ENCODE data around the gene ARFGEF3. TPM values are rescaled to one million over a fixed set of nuclear protein-coding genes. Genes with fewer than 3 reads are reported as not detected.
"Not testable (repeated sequence)": the region's sequence is repeated elsewhere in the genome, so short reads cannot be mapped to it uniquely, and the experiment has no call there.

The ARFGEF3 gene
- total RNA-seq, 1 experiment from 2014 or later, result 0.24 TPM

GRCh38 chr6:138357928-138358327 is 196.2 kb downstream of the ARFGEF3 start:
- DNase-seq (ENCODE audit: low read depth), result no peak

GRCh38 chr6:138368684-138369083 is 206.9 kb downstream of the ARFGEF3 start:
- DNase-seq (ENCODE audit: low read depth), result not testable (repeated sequence)

- no peak for DNase-seq (ENCODE audit: low read depth)
Measured at GRCh38 chr6:138370631-138371451, 209.1 kb downstream of the ARFGEF3 start.

- DNase-seq (ENCODE audit: low read depth), result no peak
Measured at GRCh38 chr6:138371452-138371711, 209.6 kb downstream of the ARFGEF3 start.

GRCh38 chr6:138371720-138372119 is 210.0 kb downstream of the ARFGEF3 start:
- peak; percentile 37 for DNase-seq (ENCODE audit: low read depth)

- DNase-seq (ENCODE audit: low read depth), result no peak
Measured at GRCh38 chr6:138372711-138373463, 211.1 kb downstream of the ARFGEF3 start.

GRCh38 chr6:138374230-138374629 is 212.5 kb downstream of the ARFGEF3 start:
- no peak for DNase-seq (ENCODE audit: low read depth)

GRCh38 chr6:138374815-138375214 is 213.1 kb downstream of the ARFGEF3 start:
- no peak for DNase-seq (ENCODE audit: low read depth)

GRCh38 chr6:138377042-138377441 is 215.3 kb downstream of the ARFGEF3 start:
- no peak for DNase-seq (ENCODE audit: low read depth)

GRCh38 chr6:138377844-138378243 is 216.1 kb downstream of the ARFGEF3 start, which contains the start of gene SMIM28:
TSS of gene SMIM28 (plus strand) at chr6:138377905. CDS start at chr6:138378073, 168 bp downstream.
- DNase-seq (ENCODE audit: low read depth), result no peak

- DNase-seq (ENCODE audit: low read depth), result no peak
Measured at GRCh38 chr6:138378463-138378862, 216.7 kb downstream of the ARFGEF3 start.

- DNase-seq (ENCODE audit: low read depth), result no peak
Measured at GRCh38 chr6:138382498-138383265, 220.9 kb downstream of the ARFGEF3 start.

- no peak for DNase-seq (ENCODE audit: low read depth)
Measured at GRCh38 chr6:138383776-138384175, 222.0 kb downstream of the ARFGEF3 start.

GRCh38 chr6:138386897-138387296 is 225.2 kb downstream of the ARFGEF3 start:
- DNase-seq (ENCODE audit: low read depth), result no peak

GRCh38 chr6:138387577-138388368 is 226.0 kb downstream of the ARFGEF3 start:
- DNase-seq (ENCODE audit: low read depth), result no peak

GRCh38 chr6:138389551-138389950 is 227.8 kb downstream of the ARFGEF3 start:
- no peak for DNase-seq (ENCODE audit: low read depth)

Other genes starting within 250 kb of the ARFGEF3 start
- 37.5 and 40.6 TPM in 2 replicates for gene PERP, start 54.5 kb upstream of the ARFGEF3 start, total RNA-seq (2014; rRNA removed; shearing (Covaris generic))
- not detected in 2 replicates for gene PBOV1, start 56.6 kb downstream of the ARFGEF3 start, total RNA-seq (2014; rRNA removed; shearing (Covaris generic))
- not detected in 2 replicates for gene SMIM28, start 216.0 kb downstream of the ARFGEF3 start, total RNA-seq (2014; rRNA removed; shearing (Covaris generic))
- gene HEBP2, start 242.3 kb downstream of the ARFGEF3 start, total RNA-seq (2014; rRNA removed; shearing (Covaris generic)), result 24.8 and 37.3 TPM in 2 replicates